ENCODE results near the gene RIOK2.

DNA sequence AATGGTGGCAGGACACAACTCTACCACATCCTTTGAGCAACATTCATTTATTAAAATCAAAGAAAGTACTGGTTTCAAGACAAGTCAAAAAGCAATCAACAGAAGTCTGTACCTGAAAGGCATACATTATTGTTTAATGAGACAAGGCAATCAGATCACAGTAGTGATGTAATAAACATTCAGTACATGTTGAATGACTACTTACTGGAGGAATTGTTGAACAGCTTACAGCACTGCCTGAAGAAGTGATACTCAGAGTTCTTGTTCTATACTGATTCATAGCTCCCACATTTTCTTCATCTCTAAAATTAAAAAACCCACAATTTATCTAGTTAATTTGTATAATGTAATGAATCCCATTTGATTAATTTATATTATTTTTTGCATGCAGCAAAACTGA, 18.2 kb downstream of the RIOK2 start:
- TF ChIP-seq, protein P1, sequence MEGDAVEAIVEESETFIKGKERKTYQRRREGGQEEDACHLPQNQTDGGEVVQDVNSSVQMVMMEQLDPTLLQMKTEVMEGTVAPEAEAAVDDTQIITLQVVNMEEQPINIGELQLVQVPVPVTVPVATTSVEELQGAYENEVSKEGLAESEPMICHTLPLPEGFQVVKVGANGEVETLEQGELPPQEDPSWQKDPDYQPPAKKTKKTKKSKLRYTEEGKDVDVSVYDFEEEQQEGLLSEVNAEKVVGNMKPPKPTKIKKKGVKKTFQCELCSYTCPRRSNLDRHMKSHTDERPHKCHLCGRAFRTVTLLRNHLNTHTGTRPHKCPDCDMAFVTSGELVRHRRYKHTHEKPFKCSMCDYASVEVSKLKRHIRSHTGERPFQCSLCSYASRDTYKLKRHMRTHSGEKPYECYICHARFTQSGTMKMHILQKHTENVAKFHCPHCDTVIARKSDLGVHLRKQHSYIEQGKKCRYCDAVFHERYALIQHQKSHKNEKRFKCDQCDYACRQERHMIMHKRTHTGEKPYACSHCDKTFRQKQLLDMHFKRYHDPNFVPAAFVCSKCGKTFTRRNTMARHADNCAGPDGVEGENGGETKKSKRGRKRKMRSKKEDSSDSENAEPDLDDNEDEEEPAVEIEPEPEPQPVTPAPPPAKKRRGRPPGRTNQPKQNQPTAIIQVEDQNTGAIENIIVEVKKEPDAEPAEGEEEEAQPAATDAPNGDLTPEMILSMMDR (IDR thresholded peaks at IDR 0.05), result no peak
- no peak for TF ChIP-seq POLR2A (IDR thresholded peaks at IDR 0.05)
